A673 (cell line): ENCODE results near the gene CELF5. TPM values are rescaled to one million over a fixed set of nuclear protein-coding genes. Genes with fewer than 3 reads are reported as not detected.

Experiments
- BruUV-seq: library from RNA; stranded (reverse); fragments of 400-500 nt; replicated peaks from 2 replicates; lab custom pipeline; 2021; lab: Mats Ljungman, UMichigan
- CTCF ChIA-PET: fragments of 300-600 bp; sonication (Branson Sonifier 250); formaldehyde crosslinking; loops from one replicate; lab custom pipeline; 2022; ENCODE audit warnings: antibody characterized with exemption; lab: Charles Lee
- POLR2A ChIA-PET: fragments of 300-600 bp; sonication (Branson Sonifier 250); formaldehyde crosslinking; loops from one replicate; lab custom pipeline; 2022; ENCODE audit warnings: antibody characterized with exemption; ENCODE audit not compliant: low non-redundant PET; lab: Charles Lee
- DNase-seq: peaks from one replicate; pipeline ENCODE4 v3.0.0-alpha.2; 2015; ENCODE audit warnings: low spot score
- H3K27ac ChIP-seq: fragments of 200-600 bp; sonication (generic); 2 replicates; pipeline ENCODE4 v1.5.1; 2016; ENCODE audit warnings: mixed run types, low read depth, mild to moderate bottlenecking, mixed read lengths, antibody characterized with exemption, low read length; ENCODE audit not compliant: poor library complexity, severe bottlenecking
- H3K27me3 ChIP-seq: fragments of 200-600 bp; sonication (generic); replicated peaks from 2 replicates; pipeline ENCODE4 v1.6.1; 2017; ENCODE audit warnings: mixed run types, low read depth, mild to moderate bottlenecking, mixed read lengths, antibody characterized with exemption, low read length; ENCODE audit not compliant: insufficient read depth, poor library complexity
- H3K36me3 ChIP-seq: fragments of 200-600 bp; sonication (generic); 2 replicates; pipeline ENCODE4 v1.6.1; 2016; ENCODE audit warnings: mixed run types, mild to moderate bottlenecking, mixed read lengths, antibody characterized with exemption, low read length; ENCODE audit not compliant: insufficient read depth, poor library complexity, severe bottlenecking
- H3K4me1 ChIP-seq: fragments of 200-600 bp; sonication (generic); 2 replicates; pipeline ENCODE4 v1.6.1; 2017; ENCODE audit warnings: mixed run types, mild to moderate bottlenecking, mixed read lengths, antibody characterized with exemption, low read length; ENCODE audit not compliant: insufficient read depth, poor library complexity, severe bottlenecking
- H3K4me3 ChIP-seq: fragments of 200-600 bp; sonication (generic); 2 replicates; pipeline ENCODE4 v1.5.1; 2016; ENCODE audit warnings: low read depth, mixed run types, mild to moderate bottlenecking, mixed read lengths, low read length; ENCODE audit not compliant: poor library complexity, severe bottlenecking
- H3K9me3 ChIP-seq: fragments of 200-600 bp; sonication (generic); 2 replicates; pipeline ENCODE4 v1.6.1; 2016; ENCODE audit warnings: mixed run types, low read depth, mild to moderate bottlenecking, mixed read lengths, antibody characterized with exemption, low read length; ENCODE audit not compliant: poor library complexity, severe bottlenecking
- CTCF ChIP-seq: fragments of 300-800, 200-600 bp; sonication (generic); conservative IDR thresholded peaks from 2 replicates; pipeline ENCODE4 v1.5.1; 2017; ENCODE audit warnings: low read depth, mild to moderate bottlenecking, antibody characterized with exemption, low read length, moderate library complexity, mixed read lengths
- EZH2 ChIP-seq: fragments of 200-600 bp; sonication (generic); IDR thresholded peaks from 2 replicates; pipeline ENCODE4 v1.6.1; 2017; ENCODE audit warnings: borderline replicate concordance, low read depth, mild to moderate bottlenecking, mixed read lengths, antibody characterized with exemption, low read length; ENCODE audit not compliant: poor library complexity, severe bottlenecking
- intact Hi-C: fragments of 100-400 bp; cut with micrococcal nuclease; formaldehyde crosslinking; loops from one replicate; pipeline ENCODE4 v1.10.0; 2022; ENCODE audit not compliant: unreplicated experiment
- total RNA-seq: library from RNA; stranded (reverse); gene quantifications from 2 replicates; pipeline ENCODE4 v1.2.3, GENCODE V29; 2021

The CELF5 gene
- total RNA-seq, 1 experiment from 2014 or later, result 3.7 TPM

GRCh38 chr19:3302755-3303154 lies 78.3 kb downstream of the CELF5 start:
- Histone ChIP-seq H3K36me3 (no peaks in the 10 kb centered on the region), H3K4me1 (no peaks in the 10 kb centered on the region), H3K9me3 (no peaks in the 10 kb centered on the region), H3K27ac (no peak overlapping the region), H3K27me3 (no peaks in the 10 kb centered on the region), H3K4me3 (no peak overlapping the region)
- no TSS peak for BruUV-seq
- TF ChIP-seq EZH2, result no peak
- TF ChIP-seq CTCF, result peak; percentile 29; the same call in 1 of the 2 replicates
- POLR2A ChIA-PET, result no interaction called here
- CTCF ChIA-PET, result no interaction called here
- peak; percentile 55 for DNase-seq
- intact Hi-C loops, result no loop called here

- Histone ChIP-seq H3K4me3 (peak overlapping the region; percentile 9), H3K9me3 (no peaks in the 10 kb centered on the region), H3K36me3 (no peaks in the 10 kb centered on the region), H3K27me3 (no peaks in the 10 kb centered on the region), H3K4me1 (no peaks in the 10 kb centered on the region), H3K27ac (no peak overlapping the region)
- BruUV-seq, result no TSS peak
- CTCF ChIA-PET, result interaction anchor here (0.5 to 1.9 kb wide), 16 partner anchors 9 to 354 kb away, joined by 3 to 12 read pairs (median 4); partner anchors contain the start of gene SMIM24
- TF ChIP-seq EZH2 (no peak), CTCF (peak; percentile 85)
- intact Hi-C loops, result loop anchor here (5.0 kb wide), 1 partner anchor 167 kb away; no protein-coding TSS in a partner anchor
- POLR2A ChIA-PET, result interaction anchor here (0.6 kb wide), 1 partner anchor 20 kb away, joined by 12 read pairs; no protein-coding TSS in a partner anchor
- peak; percentile 89 for DNase-seq
Observed at GRCh38 chr19:3304871-3305423, 80.5 kb downstream of the CELF5 start.

DNA sequence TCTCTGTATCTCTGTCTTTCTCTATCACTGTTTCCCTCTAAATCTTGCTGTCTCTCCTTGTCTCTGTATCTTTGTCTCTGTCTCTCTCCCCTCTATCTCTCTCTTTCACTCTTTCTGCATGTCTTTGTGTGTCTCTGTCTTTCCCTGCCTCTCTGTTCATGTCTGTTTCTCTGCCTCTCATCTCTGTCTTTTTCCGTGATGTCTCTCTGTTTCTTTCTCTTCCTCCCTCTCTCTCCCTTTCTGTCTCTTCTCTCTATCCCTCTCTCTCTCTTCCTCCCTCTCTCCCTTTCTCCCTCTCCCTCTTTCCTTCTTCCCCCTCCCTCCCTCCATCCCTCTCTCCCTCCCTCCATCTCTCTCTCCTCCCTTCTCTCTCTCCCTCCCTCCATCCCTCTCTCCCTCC lies 85.3 kb downstream of the CELF5 start:
- Histone ChIP-seq H3K4me1 (no peaks in the 10 kb centered on the region), H3K9me3 (no peaks in the 10 kb centered on the region), H3K36me3 (no peaks in the 10 kb centered on the region), H3K4me3 (no peak overlapping the region), H3K27ac (no peak overlapping the region), H3K27me3 (peaks cover 10% of the 10 kb centered on the region)
- ChIA-PET CTCF (no interaction called here), POLR2A (no interaction called here)
- DNase-seq, result no peak
- intact Hi-C loops, result loop anchor here (5.0 kb wide), 1 partner anchor 163 kb away; no protein-coding TSS in a partner anchor
- TF ChIP-seq EZH2 (no peak), CTCF (no peak)
- no TSS peak for BruUV-seq
